Measurements from ENCODE around the gene PDE5A. TPM values are rescaled to one million over a fixed set of nuclear protein-coding genes. Genes with fewer than 3 reads are reported as not detected.

PDE5A gene
- total RNA-seq, 4 donors from 2014 or later = 13.7 to 30.0 (median 17.6) TPM

- TF ChIP-seq, protein P1, sequence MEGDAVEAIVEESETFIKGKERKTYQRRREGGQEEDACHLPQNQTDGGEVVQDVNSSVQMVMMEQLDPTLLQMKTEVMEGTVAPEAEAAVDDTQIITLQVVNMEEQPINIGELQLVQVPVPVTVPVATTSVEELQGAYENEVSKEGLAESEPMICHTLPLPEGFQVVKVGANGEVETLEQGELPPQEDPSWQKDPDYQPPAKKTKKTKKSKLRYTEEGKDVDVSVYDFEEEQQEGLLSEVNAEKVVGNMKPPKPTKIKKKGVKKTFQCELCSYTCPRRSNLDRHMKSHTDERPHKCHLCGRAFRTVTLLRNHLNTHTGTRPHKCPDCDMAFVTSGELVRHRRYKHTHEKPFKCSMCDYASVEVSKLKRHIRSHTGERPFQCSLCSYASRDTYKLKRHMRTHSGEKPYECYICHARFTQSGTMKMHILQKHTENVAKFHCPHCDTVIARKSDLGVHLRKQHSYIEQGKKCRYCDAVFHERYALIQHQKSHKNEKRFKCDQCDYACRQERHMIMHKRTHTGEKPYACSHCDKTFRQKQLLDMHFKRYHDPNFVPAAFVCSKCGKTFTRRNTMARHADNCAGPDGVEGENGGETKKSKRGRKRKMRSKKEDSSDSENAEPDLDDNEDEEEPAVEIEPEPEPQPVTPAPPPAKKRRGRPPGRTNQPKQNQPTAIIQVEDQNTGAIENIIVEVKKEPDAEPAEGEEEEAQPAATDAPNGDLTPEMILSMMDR (IDR thresholded peaks at IDR 0.05; ENCODE audit: low read depth) = no peak
Observed at GRCh38 chr4:119529788-119530187, 98.8 kb downstream of the PDE5A start.

DNA sequence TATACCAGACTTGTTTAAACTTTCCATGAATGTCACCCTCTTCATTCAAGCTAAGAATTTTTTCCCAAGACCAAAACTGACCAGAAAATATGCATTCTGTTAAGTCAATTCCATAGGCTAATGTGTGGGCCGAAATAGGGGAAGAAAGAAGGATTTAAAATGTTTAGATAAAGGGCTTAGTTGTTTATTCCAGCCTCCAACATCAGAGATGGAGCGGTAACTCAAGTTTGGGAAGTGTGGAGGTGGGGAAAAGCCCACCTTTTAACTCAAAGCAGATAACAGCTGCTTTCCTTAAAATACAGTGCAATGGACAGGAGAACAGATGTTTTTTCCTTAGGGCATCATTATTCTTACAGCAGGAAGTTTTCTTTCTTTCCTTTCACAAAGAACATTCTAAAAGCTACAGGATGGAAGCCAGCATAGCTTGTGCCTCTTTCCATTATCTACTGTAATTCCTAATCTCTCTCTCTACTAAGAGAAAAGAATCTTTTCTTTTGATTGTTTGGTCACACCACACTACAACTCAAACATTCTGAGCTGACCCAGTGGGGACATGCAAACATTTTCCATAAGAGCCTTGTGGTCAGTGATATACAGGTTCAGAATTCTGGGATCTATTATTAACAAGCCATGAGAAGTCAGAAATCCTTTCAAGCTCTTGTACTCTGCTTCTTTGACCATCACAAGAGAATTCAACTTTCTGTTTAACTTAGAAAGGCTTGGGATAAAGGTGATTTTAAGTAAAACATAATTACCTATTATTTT, 101.6 kb downstream of the PDE5A start:
- TF ChIP-seq, protein P1 (IDR thresholded peaks at IDR 0.05; ENCODE audit: low read depth) = no peak

DNA sequence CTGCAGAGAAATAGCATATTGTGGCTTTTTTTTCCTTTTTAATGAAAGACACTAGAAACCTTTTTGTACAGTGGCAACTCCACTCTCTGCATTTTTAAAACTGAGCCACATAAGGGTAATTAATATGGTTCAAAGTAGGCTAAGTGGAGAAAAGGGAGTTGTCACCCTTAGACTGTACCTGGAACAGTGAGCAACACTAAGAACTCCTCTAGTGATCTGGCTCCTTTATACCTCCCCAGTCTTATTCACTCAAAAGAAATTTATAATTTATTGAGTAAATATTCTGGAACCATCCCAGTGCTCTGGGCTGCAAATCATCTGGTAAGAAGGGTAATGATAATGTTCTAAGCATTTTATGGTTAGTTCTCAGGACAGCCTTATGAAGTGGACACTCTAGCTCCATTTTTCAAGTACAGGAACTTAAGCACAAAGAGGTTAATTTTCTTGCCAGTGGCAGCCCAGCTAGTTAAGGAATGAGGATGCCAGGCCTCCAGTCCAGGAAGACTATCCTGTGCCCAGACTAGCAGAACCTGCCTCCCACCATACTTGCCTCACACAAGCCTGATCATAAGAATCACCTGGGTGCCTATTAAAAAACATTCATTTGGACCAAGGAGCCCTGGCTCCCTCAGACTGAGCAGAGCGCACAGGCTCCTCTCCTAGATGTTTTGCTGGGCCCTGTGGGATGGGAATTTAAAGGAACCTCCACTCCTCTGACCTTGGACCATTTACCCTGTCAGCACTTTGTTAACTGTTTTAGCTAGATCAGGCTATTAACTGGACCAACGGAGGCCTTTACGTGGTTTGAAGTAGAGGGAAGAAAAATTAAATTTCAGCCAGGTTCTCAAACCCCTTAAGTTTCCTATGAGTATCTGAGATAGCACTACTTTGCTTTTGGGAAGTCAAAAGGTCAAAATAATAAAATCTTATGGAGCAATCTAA, 102.6 kb downstream of the PDE5A start:
- TF ChIP-seq, protein P1 (IDR thresholded peaks at IDR 0.05; ENCODE audit: low read depth) = no peak

DNA sequence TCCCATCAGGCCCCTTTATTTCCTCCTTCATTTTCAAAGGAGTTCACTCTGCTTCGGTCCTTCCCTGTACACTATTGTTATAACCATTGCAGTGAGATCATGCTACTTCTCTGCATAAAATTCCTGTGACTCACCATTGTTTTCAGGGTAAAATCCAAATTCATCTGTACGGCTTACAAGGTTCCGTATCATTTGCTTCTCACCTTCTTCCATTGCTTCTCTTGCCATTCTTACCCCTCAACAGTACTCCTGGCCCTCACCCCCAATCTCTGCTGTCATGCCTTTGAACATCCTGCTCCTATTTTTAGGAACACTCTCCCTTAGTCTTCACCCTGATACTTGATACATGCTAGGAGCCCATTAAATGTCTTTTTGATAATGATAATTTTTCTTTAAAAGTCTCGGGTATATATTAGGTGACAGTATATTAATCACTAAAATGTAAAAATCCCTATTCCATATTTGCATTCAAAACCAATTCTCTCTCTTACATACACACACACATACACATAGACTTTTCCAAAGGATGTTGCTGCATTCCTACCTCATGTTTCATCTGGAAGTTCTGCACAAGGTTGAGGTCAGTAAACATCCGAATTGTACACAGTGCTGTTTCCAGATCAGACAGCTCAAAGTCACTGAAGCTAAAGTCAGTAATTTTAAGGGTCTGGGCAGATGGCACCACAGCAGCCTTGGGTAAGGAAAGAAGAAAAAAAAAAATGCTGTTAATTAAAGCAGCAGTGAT, 103.4 kb downstream of the PDE5A start:
- TF ChIP-seq, protein P1 (IDR thresholded peaks at IDR 0.05; ENCODE audit: low read depth) = no peak

GRCh38 chr4:119523399-119523798, 105.2 kb downstream of the PDE5A start:
- TF ChIP-seq, protein P1 (IDR thresholded peaks at IDR 0.05; ENCODE audit: low read depth) = no peak

GRCh38 chr4:119521268-119521667, 107.3 kb downstream of the PDE5A start:
- TF ChIP-seq, protein P1 (IDR thresholded peaks at IDR 0.05; ENCODE audit: low read depth) = no peak
